HG02970 (cell line): ENCODE data around the gene PPARA.

ENCODE experiments used
- ATAC-seq: cut with Tn5 transposase; IDR thresholded peaks from one replicate; pipeline ENCODE4 v1.9.1; 2021; ENCODE audit warnings: mild to moderate bottlenecking, moderate library complexity, moderate number of reproducible peaks; ENCODE audit not compliant: unreplicated experiment, low FRiP score

PPARA gene

DNA sequence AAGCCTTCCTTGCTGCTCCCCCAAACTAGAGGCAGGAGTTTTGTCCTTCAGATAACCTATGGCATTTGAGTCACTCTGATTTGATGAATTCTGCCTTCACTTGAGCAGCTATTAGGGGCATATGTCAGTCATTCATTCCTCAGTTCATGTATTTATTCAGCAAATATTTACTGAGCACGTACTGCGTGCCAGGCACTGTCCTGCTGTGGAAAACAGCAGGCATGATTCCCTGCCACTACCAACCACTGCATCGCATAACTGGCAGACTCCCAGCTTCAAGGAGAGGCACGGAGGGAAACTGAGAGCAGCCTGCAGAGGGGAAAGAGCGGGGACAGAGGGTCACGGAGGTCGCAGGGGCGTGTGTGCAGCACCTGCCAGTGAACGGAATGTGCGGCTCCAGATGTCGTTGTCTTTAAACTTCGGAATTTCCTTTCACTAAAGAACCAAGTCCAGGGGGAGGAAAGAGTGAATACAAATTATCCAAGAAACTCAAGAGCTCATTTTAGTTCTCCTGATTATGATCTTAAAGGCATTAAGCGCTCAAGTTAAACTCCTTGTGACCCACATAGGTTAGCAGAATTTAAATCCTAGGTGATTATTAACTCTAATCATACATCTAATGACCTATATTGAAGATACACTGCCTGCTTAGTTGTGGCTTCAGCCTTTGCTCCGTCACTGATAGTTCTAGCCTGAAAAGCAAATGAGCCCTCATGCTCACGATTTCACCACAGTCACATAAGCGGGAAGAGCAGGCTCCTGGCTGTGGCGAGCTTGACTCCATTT is 12.6 kb downstream of the PPARA start:
- no peak for ATAC-seq

DNA sequence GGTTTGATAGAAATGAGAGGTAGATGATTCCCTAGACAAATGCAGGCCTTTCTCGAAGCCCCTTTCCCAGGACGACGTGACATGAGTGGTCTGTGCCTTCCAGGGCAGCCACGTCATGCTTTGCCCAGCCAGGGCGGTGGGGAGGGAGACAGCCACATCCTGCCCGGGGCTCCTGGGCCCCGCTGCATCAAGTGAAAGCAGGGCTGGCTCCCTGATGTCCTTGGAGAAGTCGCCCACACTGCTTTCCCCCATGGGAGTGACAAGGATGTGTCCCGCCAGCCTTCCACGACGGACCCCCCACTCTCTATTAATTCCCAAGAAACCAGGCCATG is 13.2 kb downstream of the PPARA start:
- ATAC-seq = no peak

DNA sequence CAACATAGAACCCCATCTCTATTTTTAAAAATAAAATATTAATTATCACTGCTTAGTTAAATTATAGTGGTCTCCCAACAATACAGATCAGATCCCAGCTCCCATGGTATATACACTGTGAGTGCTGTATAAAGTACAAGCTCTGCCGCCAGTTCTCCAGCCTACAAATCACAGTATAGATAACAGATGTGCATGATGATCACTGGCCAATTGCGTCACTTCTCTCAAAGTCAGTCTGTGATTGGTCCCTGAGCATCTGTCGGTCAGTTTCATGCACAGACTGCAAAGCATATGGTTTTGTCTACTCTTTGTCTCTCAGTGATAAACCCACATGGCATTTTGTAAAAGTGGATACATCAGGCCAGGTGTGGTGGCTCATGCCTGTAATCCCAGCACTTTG is 15.7 kb downstream of the PPARA start:
- no peak for ATAC-seq

DNA sequence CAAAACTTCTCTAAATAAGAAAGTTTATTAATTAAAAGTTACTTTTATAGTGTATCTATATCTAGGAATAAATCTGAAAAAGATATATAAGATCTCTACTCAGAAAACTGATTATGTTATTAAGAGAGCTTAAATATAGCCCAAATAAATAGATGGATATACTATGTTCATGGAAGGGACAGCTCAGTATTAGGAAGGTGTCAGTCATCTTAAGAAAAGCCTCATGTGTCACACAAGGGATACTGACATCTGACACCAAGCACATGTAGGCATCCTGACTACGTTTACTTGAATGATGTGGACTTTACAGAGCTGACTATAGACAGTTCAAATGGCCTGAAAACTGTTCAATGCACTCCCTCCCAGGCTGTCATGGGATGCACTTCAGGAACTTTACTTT is 19.3 kb downstream of the PPARA start:
- no peak for ATAC-seq

DNA sequence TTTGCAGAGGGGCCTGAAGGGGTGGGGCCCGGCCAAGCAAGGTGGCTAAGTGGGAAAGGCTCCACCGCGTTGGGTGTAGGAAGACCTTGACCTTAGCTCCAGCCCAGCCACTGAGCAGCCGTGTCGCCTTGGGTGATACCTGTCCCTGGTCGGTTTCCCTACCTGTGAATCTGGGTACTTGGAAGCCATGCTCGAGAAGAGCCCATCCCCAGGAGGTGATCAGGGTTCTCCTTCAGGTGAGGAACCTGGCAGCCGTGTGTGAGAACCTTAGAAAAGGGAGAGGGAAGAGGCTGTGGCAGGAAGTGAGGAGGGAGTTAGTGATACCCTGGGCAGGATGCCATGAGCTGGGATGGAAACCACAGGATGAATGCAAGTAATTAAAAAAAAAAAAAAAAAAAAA is 21.6 kb downstream of the PPARA start:
- ATAC-seq = no peak

DNA sequence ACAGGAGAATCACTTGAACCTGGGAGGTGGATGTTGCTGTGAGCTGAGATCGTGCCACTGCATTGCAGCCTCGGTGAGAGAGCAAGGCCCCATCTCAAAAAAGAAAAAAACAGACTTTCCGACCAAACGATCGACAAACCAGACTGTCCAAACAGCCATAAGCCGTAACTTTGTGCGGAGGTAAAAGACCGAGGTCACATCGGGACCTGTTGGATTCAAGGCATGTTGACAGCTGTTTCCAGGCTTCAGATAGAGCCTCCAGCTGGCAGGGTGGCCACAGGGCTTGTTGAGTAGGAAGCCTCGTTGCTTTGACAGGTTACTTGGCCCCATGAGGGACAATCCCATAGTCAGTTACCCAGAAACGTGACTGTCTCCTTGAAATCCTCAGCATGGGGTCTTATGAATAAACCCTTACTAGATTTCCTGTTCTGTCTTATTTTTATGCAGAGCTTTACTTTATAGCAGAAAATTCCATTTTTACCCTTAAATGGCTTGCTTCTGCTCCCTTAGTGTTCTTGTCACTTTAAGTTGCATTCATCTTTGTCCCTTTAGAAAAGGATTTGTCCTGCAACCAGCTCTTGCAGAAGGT is 22.3 kb downstream of the PPARA start:
- ATAC-seq = no peak

DNA sequence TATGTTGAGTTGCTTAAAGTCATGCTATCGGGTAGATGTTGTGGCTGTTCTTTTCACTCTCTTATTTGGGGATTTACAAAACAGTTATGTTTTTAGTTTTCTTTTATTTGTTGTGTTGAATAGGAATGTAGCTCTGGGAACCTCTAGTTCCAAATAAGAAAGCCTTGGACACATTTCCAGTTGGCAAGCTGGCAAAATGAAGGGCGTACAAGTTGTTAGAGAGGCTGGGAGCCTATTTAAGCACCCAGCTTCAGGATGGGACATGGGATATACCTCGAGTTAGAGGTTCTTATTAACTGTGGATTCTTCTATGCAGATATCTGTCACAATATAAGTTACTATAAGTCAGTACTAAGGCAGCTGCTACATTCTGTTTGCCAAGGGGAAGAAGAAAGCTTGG is 22.8 kb downstream of the PPARA start:
- ATAC-seq = no peak

DNA sequence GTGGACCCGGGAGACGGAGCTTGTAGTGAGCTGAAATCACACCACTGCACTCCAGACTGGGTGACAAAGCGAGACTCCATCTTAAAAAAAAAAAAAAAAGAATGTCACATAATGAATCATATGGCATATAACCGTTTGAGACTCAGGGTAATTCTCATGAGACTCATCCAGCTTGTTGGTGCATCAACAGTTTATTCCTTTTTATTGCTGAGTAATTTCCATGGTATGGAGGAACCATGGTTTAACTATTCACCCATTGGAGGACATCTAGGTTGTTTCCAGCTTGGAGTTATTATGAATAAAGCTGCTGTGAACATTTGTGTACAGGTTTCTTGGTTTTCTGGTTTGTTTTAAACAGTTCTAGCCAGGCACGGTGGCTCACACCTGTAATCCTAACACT is 25.3 kb downstream of the PPARA start:
- no peak for ATAC-seq

DNA sequence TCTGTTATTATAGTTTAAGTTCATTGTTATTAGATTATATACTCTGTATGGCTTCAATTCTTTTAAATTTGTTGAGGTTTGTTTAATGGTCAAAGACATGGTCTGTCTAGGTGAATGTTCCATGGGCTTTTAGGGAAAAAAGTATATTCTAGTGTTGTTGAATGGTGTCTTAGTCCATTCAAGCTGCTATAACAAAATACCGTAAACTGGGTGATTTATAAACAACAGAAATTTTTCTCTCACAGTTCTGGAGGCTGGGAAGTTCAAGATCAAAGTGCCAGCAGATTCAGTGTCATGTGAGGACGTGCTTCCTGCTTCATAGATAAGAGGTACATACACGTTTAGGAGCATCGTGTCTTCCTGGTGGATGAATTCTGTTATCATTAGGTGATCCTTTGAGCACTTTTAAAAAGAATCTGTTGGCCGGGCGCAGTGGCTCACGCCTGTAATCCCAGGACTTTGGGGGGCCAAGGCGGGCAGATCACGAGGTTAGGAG is 26.2 kb downstream of the PPARA start:
- no peak for ATAC-seq

DNA sequence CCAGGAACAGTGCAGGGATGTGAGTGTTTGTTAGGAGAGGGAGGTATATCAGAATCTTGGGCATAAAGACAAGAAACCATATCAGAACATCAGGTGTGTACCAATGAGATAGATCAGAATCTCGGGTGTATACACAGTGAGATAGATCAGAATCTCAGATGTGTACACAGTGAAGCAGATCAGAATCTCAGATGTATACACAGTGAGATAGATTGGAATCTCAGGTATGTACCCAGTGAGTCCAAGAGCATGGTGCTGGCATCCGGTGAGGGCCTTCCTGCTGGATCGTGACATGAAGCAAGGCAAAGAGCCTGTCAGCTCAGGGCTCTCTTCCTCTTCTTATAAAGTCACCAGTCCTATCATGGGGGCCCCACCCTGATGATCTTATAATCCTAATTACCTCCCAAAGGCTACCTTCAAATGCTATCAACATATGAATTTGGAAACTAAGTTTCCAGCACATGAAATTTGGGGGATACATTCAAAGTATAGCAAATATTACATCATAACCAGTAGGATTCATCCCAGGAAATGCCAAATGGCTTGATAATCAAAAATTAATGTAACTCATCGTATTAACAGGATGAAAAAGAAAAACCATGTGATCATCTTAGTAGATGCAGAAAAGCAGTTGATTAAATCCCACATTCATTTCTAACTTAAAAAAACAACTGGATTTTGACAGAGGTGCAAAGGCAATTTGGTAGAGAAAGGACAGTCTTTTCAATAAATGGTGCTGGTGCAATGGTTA is 28.6 kb downstream of the PPARA start:
- no peak for ATAC-seq

DNA sequence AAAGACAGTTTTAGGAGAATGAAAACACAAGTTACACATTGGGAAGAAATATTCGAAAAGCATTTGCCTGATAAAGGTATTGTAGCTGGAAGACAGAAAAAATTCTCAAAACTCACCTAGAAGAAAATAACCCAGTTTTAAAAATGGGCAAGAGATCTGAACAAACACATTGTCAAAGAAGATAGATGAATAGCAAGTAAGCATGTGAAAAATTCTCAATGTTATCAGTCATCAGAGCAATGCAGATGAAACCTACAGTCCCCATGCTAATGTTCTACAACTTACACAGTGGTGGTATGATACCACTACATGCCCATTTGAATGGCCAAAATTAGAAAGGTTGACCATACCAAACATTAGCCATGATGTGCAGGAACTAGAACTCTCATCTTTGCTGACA is 29.4 kb downstream of the PPARA start:
- ATAC-seq = no peak

DNA sequence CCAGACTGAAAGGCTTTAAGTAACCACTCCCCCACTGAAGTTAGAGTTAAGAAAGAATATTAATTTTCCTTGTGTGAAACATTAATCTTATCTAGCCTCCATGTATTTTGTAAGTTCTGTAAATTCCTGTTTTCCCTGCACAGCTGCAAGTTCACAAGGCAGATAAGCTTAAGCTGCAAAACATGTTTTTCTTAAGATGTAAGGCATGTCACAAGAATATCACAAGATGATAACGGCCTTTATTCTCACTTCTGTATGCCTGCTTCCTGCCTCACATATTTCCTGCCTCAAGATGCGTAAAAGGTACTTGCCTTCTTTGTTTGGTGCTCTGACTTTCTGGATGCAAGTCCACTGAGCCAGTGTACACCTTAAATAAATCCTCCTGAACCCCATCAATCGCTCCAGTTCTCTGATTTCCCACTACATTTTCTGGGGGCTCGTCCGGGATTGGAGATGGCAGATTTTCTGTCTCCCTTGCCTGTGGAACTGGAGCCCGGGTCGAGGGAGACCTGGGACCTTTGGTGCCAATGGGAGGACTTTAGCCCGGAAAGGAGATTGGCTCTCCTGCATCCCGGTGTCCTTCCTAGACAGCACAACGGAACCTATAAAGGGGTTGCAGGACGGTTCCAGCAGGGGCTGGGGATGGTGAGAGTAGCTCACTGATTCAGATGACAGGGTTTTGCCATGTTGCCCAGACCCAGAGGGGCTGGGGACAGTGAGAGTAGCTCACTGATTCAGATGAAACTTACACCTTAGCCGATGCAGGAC is 30.2 kb downstream of the PPARA start:
- no peak for ATAC-seq

DNA sequence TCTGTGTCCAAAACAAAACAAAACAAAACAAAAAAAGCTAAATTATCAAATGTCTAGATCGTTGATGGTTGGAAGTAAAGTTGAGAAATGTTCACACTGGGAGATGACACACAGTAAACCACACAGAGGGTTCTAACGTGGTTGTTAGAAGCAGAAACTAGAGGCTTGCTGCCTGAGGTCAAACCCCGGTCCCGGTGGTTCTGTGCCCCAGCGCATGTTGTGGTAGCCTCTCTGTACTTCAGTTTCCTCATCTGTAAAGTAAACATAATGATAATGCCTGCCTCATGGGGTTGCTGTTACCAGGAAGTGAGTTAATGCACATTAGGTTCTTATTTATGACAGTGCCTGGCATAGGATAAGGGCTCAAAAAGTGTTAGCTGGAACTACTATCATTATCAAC is 33.4 kb downstream of the PPARA start:
- no peak for ATAC-seq

DNA sequence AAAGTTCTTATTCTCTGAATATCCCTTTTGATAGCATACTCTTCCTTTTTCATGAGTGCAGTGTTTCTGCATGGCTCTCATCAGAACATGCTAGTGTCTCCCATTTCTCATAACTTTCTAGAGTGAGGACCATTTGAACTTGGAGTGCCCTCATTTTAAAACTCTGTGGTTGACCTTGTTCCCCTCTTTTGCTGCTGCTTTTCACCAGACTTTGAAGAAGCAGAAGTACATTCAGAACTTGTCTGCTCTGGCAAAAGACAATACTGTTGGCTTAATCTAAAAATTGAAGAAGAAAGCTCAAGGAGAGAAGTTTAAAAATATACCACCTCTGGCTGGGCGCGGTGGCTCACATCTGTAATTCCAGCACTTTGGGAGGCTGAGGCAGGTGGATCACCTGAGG is 35.0 kb downstream of the PPARA start:
- ATAC-seq = no peak

DNA sequence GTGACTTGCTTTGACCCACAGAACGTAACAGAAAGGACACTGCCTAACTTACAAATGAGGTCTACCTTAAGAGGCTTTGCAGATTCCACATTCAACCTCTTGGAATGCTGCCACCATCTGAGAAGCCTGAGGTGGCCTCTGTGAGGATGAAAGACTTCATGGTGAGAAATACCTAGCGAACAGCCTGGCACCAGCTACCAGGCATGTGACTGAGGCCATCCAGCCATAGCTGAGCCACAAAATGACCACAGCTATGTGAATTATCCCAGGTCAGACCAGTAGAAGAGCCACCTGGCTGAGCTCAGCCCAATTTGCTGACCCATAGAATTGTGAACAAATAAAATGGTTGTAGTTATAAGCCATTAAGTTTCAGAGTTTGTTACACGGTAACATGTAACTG is 37.5 kb downstream of the PPARA start:
- no peak for ATAC-seq

DNA sequence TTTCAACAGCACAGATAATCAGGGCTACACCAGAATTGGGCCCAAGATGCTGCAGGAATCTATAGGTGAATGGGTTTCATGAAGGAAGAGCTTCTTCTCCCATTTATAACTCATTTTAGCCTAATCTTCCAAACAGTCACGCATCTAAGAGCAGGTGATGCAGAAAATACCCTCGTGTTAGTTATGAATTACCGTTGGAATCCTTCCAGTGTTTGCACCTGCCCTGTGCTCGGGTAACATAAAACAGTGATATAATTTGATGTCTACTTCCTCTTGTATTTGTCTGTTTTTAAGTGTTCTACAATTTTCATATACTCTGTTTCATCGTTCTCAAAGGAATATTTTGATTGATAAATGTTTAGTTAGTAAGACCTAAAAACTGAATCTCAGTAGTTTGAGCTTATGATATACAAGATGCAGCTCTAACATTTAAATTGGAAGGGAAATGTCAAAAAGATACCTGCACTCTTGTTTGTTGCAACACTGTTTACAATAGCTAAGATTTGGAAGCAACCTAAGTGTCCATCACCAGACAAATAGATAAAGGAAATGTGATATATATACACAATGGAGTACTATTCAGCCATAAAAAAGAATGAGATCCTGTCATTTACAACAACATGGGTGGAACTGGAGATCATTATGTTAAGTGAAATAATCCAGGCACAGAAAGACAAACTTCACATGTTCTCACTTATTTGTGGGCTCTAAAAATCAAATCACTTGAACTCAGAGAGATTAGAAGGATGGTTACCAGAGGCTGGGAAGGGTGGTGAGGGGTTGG is 42.1 kb downstream of the PPARA start:
- no peak for ATAC-seq

DNA sequence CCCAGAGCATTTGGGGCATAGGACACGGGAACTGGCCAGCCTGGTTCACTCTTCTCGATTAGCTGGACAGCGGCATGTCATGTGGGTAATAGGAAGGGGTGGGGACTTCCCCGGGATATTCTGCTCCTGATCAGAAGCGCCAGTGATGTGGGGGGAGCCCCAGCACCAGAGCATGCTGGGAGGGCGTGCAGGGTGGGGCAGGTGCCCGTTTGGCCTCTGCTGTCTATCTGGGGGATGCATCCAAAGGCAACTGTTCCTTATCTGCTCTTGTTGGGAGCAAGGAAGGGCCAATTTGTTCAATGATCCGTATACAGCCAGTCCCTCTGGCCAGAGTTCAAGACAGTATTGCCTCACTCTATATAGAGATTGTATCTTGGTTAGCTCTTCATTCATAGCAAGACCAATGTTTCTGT is 43.6 kb downstream of the PPARA start:
- ATAC-seq = no peak

DNA sequence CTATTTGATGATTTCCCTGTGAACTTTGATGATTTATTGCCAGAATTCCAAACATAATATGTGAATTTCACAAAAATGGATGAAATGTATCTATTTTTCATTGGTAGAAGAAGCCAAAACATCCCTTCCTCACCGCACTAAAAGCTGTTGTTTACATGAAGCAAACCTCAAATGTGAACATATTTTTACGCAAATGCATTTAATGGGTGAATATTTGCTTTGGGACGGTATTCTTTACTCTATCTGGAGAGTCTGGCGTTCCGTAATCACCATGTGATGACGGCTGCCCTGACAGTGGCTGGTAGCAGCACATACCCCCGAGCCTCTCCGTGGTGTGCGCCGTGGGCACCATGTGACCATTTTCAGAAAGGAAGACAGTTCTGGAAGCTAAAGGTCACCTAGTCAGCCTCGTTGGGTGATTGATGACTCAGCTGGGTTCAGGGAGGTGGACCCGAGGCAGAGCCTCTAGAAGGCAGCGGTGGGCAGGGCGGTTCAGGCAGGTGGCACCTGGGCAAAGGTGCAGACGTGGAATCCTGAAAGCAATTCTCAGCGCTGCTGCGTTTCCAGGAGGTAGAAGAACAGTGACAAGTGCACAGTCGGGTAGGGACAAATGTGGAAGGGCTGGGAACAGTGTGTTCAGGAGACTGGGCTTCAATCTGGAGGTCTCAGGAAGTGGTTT is 45.3 kb downstream of the PPARA start:
- ATAC-seq = no peak

DNA sequence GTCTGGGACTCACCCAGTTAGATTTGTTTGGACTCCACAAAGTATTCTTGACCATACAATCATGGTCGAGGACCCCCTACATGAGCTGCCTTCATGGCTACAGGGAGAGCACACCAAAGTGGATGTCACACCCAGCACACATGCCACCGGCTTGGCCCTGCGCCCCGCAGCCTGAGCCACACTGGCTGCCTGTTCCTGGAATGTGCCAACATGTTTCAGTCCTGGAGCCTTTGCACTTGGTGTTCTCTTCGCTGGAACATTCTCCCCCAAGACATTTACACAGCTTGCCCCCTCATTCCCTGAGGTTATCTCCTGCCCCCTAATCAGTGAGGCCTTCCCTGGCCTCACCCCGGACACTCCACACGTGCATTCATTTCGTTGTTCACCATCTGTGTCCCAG is 46.0 kb downstream of the PPARA start:
- no peak for ATAC-seq

DNA sequence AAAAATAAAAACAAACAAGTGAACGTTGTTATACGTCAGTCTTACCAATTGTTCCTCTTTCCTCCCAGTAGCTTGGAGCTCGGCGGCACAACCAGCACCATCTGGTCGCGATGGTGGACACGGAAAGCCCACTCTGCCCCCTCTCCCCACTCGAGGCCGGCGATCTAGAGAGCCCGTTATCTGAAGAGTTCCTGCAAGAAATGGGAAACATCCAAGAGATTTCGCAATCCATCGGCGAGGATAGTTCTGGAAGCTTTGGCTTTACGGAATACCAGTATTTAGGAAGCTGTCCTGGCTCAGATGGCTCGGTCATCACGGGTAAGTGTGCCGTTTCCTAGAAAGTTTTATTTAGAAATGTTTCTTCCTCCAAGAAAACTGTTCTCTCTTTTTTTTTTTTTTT is 47.9 kb downstream of the PPARA start:
- no peak for ATAC-seq
